Islet precursor cell (in vitro differentiated cells): ENCODE results near the gene KCNB1.
A peak's percentile ranks its signal among the peaks of the same experiment; 100 is the strongest.

Experiments
- DNase-seq: peaks from one replicate; pipeline ENCODE4 v3.0.0-alpha.2; 2018

Gene KCNB1

GRCh38 chr20:49346682-49347081 lies 135.8 kb downstream of the KCNB1 start:
- DNase-seq, result no peak

- no peak for DNase-seq
Measured at GRCh38 chr20:49345524-49345923, 136.9 kb downstream of the KCNB1 start.

- DNase-seq, result peak; percentile 62
Measured at GRCh38 chr20:49344975-49345374, 137.5 kb downstream of the KCNB1 start.

GRCh38 chr20:49344140-49344539 lies 138.3 kb downstream of the KCNB1 start:
- DNase-seq, result no peak

- DNase-seq, result peak; percentile 80
Measured at GRCh38 chr20:49343246-49343645, 139.2 kb downstream of the KCNB1 start.

GRCh38 chr20:49340161-49340966 lies 142.1 kb downstream of the KCNB1 start:
- DNase-seq, result no peak

- no peak for DNase-seq
Measured at GRCh38 chr20:49339123-49339522, 143.3 kb downstream of the KCNB1 start.

- DNase-seq, result no peak
Measured at GRCh38 chr20:49338061-49338460, 144.4 kb downstream of the KCNB1 start.

GRCh38 chr20:49337357-49337756 lies 145.1 kb downstream of the KCNB1 start:
- DNase-seq, result no peak

- no peak for DNase-seq
Measured at GRCh38 chr20:49336786-49337185, 145.7 kb downstream of the KCNB1 start.

GRCh38 chr20:49335476-49335875 lies 147.0 kb downstream of the KCNB1 start:
- no peak for DNase-seq

GRCh38 chr20:49330701-49331615 lies 151.5 kb downstream of the KCNB1 start:
- no peak for DNase-seq

GRCh38 chr20:49328790-49329189 lies 153.7 kb downstream of the KCNB1 start:
- no peak for DNase-seq

- DNase-seq, result no peak
Measured at GRCh38 chr20:49326026-49326425, 156.4 kb downstream of the KCNB1 start.

GRCh38 chr20:49324306-49324705 lies 158.2 kb downstream of the KCNB1 start:
- DNase-seq, result no peak

- peak; percentile 58 for DNase-seq
Measured at GRCh38 chr20:49323622-49324238, 158.7 kb downstream of the KCNB1 start.

- peak; percentile 81 for DNase-seq
Measured at GRCh38 chr20:49320460-49320859, 162.0 kb downstream of the KCNB1 start.

- no peak for DNase-seq
Measured at GRCh38 chr20:49319208-49319809, 163.2 kb downstream of the KCNB1 start.

- DNase-seq, result peak; percentile 58
Measured at GRCh38 chr20:49318430-49319207, 163.8 kb downstream of the KCNB1 start.

GRCh38 chr20:49318091-49318429 lies 164.4 kb downstream of the KCNB1 start:
- DNase-seq, result no peak

- DNase-seq, result no peak
Measured at GRCh38 chr20:49316704-49317103, 165.8 kb downstream of the KCNB1 start.

GRCh38 chr20:49315580-49315979 lies 166.9 kb downstream of the KCNB1 start:
- DNase-seq, result no peak
